ENCODE measurements around the gene RGS7.

Gene RGS7

GRCh38 chr1:241125286-241125685 is 231.7 kb downstream of the RGS7 start:
- H3K36me3 ChIP-seq (ENCODE audit: control insufficient read depth, insufficient read depth, low read length) = no peaks in the 10 kb centered on the region
- no peak overlapping the region for H3K27ac ChIP-seq
- H3K4me3 ChIP-seq (ENCODE audit: low read depth, low read length) = no peak overlapping the region
- H3K4me2 ChIP-seq (ENCODE audit: low read length) = no peak overlapping the region
- H3K4me1 ChIP-seq = no peaks in the 10 kb centered on the region
- H2AFZ ChIP-seq = no peak overlapping the region
- TF ChIP-seq CTCF (IDR thresholded peaks at IDR 0.05) = no peak
- H3K27me3 ChIP-seq (ENCODE audit: control insufficient read depth, insufficient read depth, low read length) = no peaks in the 10 kb centered on the region
- H3K9ac ChIP-seq = no peak overlapping the region
- H3K9me3 ChIP-seq (ENCODE audit: control insufficient read depth, low read length) = no peaks in the 10 kb centered on the region
- no peaks in the 10 kb centered on the region for H3K79me2 ChIP-seq

- no peaks in the 10 kb centered on the region for H3K27me3 ChIP-seq (ENCODE audit: control insufficient read depth, insufficient read depth, low read length)
- no peaks in the 10 kb centered on the region for H3K4me1 ChIP-seq
- no peak overlapping the region for H3K4me2 ChIP-seq (ENCODE audit: low read length)
- no peak overlapping the region for H3K4me3 ChIP-seq (ENCODE audit: low read depth, low read length)
- no peak overlapping the region for H3K27ac ChIP-seq
- H3K79me2 ChIP-seq = no peaks in the 10 kb centered on the region
- H3K9ac ChIP-seq = no peak overlapping the region
- no peaks in the 10 kb centered on the region for H3K9me3 ChIP-seq (ENCODE audit: control insufficient read depth, low read length)
- no peaks in the 10 kb centered on the region for H3K36me3 ChIP-seq (ENCODE audit: control insufficient read depth, insufficient read depth, low read length)
- no peak for TF ChIP-seq CTCF (IDR thresholded peaks at IDR 0.05)
- no peak overlapping the region for H2AFZ ChIP-seq
These were observed 239.0 kb downstream of the RGS7 start for GRCh38 chr1:241118049-241118448.

- no peaks in the 10 kb centered on the region for H3K36me3 ChIP-seq (ENCODE audit: control insufficient read depth, insufficient read depth, low read length)
- no peak overlapping the region for H3K27ac ChIP-seq
- no peak overlapping the region for H3K4me3 ChIP-seq (ENCODE audit: low read depth, low read length)
- no peak overlapping the region for H3K4me2 ChIP-seq (ENCODE audit: low read length)
- no peak overlapping the region for H3K9ac ChIP-seq
- no peaks in the 10 kb centered on the region for H3K4me1 ChIP-seq
- H3K27me3 ChIP-seq (ENCODE audit: control insufficient read depth, insufficient read depth, low read length) = no peaks in the 10 kb centered on the region
- TF ChIP-seq CTCF (IDR thresholded peaks at IDR 0.05) = no peak
- H3K79me2 ChIP-seq = no peaks in the 10 kb centered on the region
- H3K9me3 ChIP-seq (ENCODE audit: control insufficient read depth, low read length) = no peaks in the 10 kb centered on the region
- no peak overlapping the region for H2AFZ ChIP-seq
These were observed 241.2 kb downstream of the RGS7 start for GRCh38 chr1:241115784-241116183.

- H3K27me3 ChIP-seq (ENCODE audit: control insufficient read depth, insufficient read depth, low read length) = no peaks in the 10 kb centered on the region
- TF ChIP-seq CTCF (IDR thresholded peaks at IDR 0.05) = no peak
- H3K9me3 ChIP-seq (ENCODE audit: control insufficient read depth, low read length) = no peaks in the 10 kb centered on the region
- no peak overlapping the region for H2AFZ ChIP-seq
- H3K4me1 ChIP-seq = no peaks in the 10 kb centered on the region
- H3K36me3 ChIP-seq (ENCODE audit: control insufficient read depth, insufficient read depth, low read length) = no peaks in the 10 kb centered on the region
- H3K4me2 ChIP-seq (ENCODE audit: low read length) = no peak overlapping the region
- H3K27ac ChIP-seq = no peak overlapping the region
- no peak overlapping the region for H3K9ac ChIP-seq
- no peak overlapping the region for H3K4me3 ChIP-seq (ENCODE audit: low read depth, low read length)
- H3K79me2 ChIP-seq = no peaks in the 10 kb centered on the region
These were observed 242.2 kb downstream of the RGS7 start for GRCh38 chr1:241114699-241115233.

- Histone ChIP-seq H3K36me3 (ENCODE audit: control insufficient read depth, insufficient read depth, low read length) (no peaks in the 10 kb centered on the region), H3K9ac (no peak overlapping the region), H3K4me2 (ENCODE audit: low read length) (no peak overlapping the region), H2AFZ (no peak overlapping the region), H3K4me1 (no peaks in the 10 kb centered on the region), H3K9me3 (ENCODE audit: control insufficient read depth, low read length) (no peaks in the 10 kb centered on the region), H3K4me3 (ENCODE audit: low read depth, low read length) (no peak overlapping the region), H3K27me3 (ENCODE audit: control insufficient read depth, insufficient read depth, low read length) (no peaks in the 10 kb centered on the region), H3K79me2 (no peaks in the 10 kb centered on the region), H3K27ac (no peak overlapping the region)
- no peak for TF ChIP-seq CTCF (IDR thresholded peaks at IDR 0.05)
These were observed 243.4 kb downstream of the RGS7 start for GRCh38 chr1:241113557-241113956.

Data from parathyroid adenoma (tissue), 2 donors.